Subcutaneous abdominal adipose tissue (tissue), 5 donors: ENCODE results near the gene CYB5D1.
A peak's percentile ranks its signal among the peaks of the same experiment; 100 is the strongest.
"Not testable (repeated sequence)": the region's sequence is repeated elsewhere in the genome, so short reads cannot be mapped to it uniquely, and the experiment has no call there.

Source experiments
- H3K27ac ChIP-seq: one replicate; pipeline ENCODE4 v1.7.0; 2013; ENCODE audit warnings: low read depth, mild to moderate bottlenecking, inconsistent platforms, low read length, moderate library complexity
- H3K27me3 ChIP-seq, 5 donors: one replicate each; pipeline ENCODE4 v1.7.0; 2013; ENCODE audit warnings: low read length in 5 of 5, inconsistent platforms in 1 of 5; ENCODE audit not compliant: control insufficient read depth in 5 of 5, insufficient read depth in 4 of 5
- H3K36me3 ChIP-seq, 5 donors: one replicate each; pipeline ENCODE4 v1.7.0; 2013; ENCODE audit warnings: low read length in 5 of 5; ENCODE audit not compliant: control insufficient read depth in 5 of 5, insufficient read depth in 5 of 5
- H3K4me1 ChIP-seq, 5 donors: one replicate each; pipeline ENCODE4 v1.7.0; 2013; ENCODE audit warnings: low read length in 5 of 5, mild to moderate bottlenecking in 3 of 5, moderate library complexity in 1 of 5; ENCODE audit not compliant: control insufficient read depth in 5 of 5, insufficient read depth in 5 of 5
- H3K4me3 ChIP-seq, 5 donors: one replicate each; pipeline ENCODE4 v1.7.0; 2013; ENCODE audit warnings: low read length in 5 of 5, low read depth in 1 of 5
- H3K9ac ChIP-seq, 5 donors: one replicate each; pipeline ENCODE4 v1.7.0; 2013; ENCODE audit warnings: low read length in 5 of 5, mild to moderate bottlenecking in 4 of 5, moderate library complexity in 3 of 5
- H3K9me3 ChIP-seq, 5 donors: one replicate each; pipeline ENCODE4 v1.7.0; 2013; ENCODE audit warnings: low read length in 5 of 5; ENCODE audit not compliant: control insufficient read depth in 5 of 5
- donor health status: healthy.
- donor health status: healthy.
- donor health status: healthy.
- donor health status: healthy.
- donor health status: healthy.

The CYB5D1 gene, protein sequence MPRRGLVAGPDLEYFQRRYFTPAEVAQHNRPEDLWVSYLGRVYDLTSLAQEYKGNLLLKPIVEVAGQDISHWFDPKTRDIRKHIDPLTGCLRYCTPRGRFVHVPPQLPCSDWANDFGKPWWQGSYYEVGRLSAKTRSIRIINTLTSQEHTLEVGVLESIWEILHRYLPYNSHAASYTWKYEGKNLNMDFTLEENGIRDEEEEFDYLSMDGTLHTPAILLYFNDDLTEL

DNA sequence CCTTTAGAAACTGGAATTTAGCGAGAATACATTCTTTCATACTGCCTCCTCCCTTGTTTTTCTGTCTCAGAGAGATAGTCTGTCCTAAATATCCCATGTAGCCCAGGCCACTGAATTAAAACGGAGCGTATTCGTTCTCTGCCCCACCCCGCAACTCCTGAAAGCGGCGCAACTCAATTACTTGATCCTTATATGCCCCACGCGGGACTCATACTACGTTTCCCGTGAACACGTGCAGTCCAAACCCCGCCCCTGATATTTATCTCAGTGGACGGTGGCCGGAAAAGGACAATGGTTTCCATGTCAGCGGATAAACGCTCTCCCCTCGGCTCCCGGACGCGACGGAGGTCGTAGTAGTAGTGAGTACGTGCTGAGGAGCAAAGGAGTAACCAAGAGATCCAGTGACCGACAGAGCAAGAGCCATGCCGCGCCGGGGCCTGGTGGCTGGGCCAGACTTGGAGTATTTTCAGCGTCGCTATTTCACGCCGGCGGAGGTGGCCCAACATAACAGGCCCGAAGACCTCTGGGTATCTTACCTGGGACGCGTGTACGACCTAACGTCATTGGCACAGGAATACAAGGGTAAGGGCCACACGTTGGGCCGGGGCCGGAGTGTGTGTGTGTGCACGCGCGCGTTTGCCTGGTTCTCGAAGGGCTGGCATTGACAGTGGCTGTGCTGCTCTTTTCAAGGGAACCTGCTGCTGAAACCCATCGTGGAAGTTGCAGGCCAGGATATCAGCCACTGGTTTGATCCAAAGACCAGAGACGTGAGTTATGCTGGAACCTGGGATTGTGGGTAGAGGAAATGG, at the start of gene CYB5D1:
Gene CYB5D1 (plus strand): TSS at position 291 of the 809 bp plus-strand sequence. CDS start 132 bp downstream, at position 423.
- H3K9ac ChIP-seq, result peak within 1 kb of the TSS; percentile 68 to 79 (median 75)
- H3K4me1 ChIP-seq, result peaks cover 5 to 41% (median 34%) of the 10 kb centered on the region in 5 donors
- H3K36me3 ChIP-seq, result peaks cover 2 to 18% (median 12%) of the 10 kb centered on the region in 5 donors

DNA sequence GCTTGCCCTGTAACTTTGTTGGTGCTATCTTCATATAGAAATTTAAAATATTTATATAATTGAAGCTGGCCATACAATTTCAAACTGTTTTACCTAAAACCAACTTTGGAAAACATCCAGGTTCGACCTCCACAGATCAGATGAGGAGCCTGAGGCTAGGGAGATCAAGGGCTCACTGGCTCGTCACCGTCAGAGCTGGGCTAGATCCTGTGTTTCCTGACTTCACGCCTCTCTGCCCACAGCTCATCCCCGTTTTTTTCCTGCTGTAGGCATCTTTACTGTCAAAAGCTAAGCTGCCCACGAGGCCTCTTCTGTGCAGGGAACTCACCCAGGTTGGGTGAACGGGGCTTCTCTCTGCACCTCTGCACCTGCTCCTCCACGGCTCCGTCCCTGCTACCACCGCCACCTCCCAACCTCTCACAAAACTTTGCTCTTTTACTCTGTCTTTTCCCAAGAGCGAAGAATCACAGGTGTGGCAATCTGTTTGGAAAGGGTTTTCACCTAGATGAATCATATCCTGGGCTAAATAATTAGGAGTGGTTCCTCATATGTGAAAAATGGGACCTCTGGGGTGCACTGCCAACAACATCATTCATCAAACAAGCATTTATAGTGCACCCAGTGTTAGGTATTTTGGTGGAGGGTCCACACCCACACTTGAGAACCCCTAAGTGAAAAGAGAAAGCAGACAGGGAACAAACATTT, 48.6 kb upstream of the CYB5D1 start:
- H3K9ac ChIP-seq, result no peak overlapping the region
- no peaks in the 10 kb centered on the region for H3K36me3 ChIP-seq
- no peaks in the 10 kb centered on the region for H3K27me3 ChIP-seq
- H3K9me3 ChIP-seq, result no peaks in the 10 kb centered on the region
- no peak overlapping the region for H3K27ac ChIP-seq
- peaks cover 0 to 1% (median under 1%) of the 10 kb centered on the region in 5 donors for H3K4me1 ChIP-seq
- no peak overlapping the region for H3K4me3 ChIP-seq

More for the DNA sequence above, at the start of gene CYB5D1:
- no peaks in the 10 kb centered on the region for H3K9me3 ChIP-seq
- H3K4me3 ChIP-seq, result peak within 1 kb of the TSS; percentile 81 to 91 (median 87)
- H3K27ac ChIP-seq, result peak within 1 kb of the TSS; percentile 96
- H3K27me3 ChIP-seq, result no peaks in the 10 kb centered on the region

DNA sequence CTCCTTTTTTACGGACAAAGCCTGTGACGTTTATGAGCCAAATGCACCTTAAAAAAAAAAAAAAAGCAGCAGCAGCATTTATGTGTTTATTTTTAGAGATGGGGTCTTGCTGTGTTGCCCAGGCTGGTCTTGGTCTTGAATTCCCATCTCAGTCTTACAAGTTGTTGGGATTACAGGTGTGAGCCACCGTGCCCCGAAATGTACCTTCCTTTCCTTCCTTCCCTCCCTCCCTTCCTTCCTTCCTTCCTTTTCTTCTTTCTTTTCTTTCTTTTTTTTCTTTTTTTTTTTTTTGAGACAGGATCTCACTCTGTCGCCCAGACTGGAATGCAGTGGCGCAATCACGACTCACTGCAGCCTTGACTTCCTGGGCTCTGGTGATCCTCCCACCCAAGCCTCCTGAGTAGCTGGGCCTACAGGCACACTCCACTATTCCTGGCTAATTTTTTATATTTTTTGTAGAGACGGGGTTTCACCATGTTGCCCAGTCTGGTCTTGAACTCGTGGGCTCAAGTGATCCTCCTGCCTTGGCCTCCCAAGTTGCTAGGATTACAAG, 47.9 kb upstream of the CYB5D1 start:
- H3K27me3 ChIP-seq, H3K4me3 ChIP-seq, H3K9me3 ChIP-seq, H3K9ac ChIP-seq, H3K4me1 ChIP-seq, H3K27ac ChIP-seq, H3K36me3 ChIP-seq: not testable (repeated sequence)

DNA sequence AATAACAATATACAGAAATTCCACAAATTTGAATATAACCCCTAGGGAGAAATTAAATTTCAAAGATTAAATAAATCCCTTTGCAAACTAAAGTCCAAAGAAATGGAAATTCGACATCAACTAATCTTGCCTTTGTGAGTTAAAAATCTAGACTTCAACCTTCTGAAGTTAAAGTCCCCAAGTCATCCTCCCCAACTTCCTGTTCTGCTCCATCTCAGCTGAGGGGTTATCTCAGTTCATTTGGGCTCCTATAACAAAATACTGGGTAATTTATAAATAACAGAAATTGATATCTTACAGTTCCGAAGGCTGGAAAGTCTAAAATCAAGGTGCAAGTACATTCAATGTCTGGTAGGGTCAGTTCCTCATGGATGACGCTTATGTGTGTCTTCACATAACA, 46.6 kb upstream of the CYB5D1 start:
- no peaks in the 10 kb centered on the region for H3K36me3 ChIP-seq
- no peaks in the 10 kb centered on the region for H3K4me1 ChIP-seq
- no peak overlapping the region for H3K9ac ChIP-seq
- H3K27ac ChIP-seq, result no peak overlapping the region
- H3K4me3 ChIP-seq, result no peak overlapping the region
- no peaks in the 10 kb centered on the region for H3K9me3 ChIP-seq
- H3K27me3 ChIP-seq, result no peaks in the 10 kb centered on the region

DNA sequence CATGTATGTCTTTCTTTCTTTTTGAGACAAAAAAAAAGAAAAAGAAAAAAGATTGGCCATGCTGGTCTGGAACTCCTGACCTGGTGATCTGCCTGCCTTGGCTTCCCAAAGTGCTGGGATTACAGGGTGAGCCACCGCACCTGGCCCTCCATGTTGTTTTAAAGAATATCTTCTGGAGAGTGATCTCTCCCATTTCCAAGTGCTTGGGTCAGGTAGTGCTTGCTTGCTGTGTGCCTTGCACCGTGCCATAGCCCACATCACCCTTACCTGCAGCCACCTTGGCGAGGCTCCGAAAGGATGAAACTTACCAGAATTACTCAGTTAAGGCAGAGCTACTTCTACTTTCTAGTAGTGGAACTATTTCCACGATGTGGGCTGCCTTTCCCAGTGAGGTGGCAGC, 42.8 kb upstream of the CYB5D1 start:
- H3K36me3 ChIP-seq, result no peaks in the 10 kb centered on the region
- no peak overlapping the region for H3K4me3 ChIP-seq
- peaks cover 0 to 13% (median 3%) of the 10 kb centered on the region in 5 donors for H3K27me3 ChIP-seq
- no peak overlapping the region for H3K9ac ChIP-seq
- no peaks in the 10 kb centered on the region for H3K9me3 ChIP-seq
- no peak overlapping the region for H3K27ac ChIP-seq
- H3K4me1 ChIP-seq, result no peaks in the 10 kb centered on the region

DNA sequence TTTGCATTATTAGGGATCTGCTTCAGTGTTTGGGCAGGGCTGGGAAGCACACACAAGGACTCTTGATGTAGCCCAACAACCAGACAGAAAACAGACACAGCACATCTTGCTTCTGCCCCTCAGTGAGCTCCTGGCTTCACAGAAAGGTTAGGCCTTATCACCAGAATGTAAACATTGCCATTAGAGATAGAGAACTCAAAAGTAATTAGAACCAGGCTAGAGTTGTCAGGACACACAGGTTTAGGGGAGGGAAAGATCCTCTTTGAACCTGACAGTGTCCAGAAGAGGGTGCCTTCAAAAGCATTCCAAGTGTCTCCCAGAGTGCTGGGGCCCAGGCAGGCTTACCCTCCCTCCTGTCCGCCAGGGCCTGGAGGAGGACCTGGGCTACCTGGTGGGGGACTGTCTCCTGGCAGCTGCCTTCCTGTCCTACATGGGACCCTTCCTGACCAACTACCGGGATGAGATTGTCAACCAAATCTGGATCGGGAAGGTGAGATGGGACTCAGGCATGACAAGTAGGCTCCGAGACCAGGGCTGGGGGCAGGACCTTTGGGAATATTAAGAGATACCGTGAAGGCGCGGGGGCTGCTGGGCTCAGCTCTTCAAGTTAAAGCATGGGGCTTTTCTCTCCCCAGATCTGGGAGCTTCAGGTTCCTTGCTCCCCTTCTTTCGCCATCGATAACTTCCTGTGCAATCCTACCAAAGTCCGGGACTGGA, 40.7 kb upstream of the CYB5D1 start:
- Histone ChIP-seq H3K4me3 (no peak overlapping the region), H3K9ac (no peak overlapping the region), H3K9me3 (no peaks in the 10 kb centered on the region), H3K4me1 (no peaks in the 10 kb centered on the region), H3K27me3 (peaks cover 0 to 13% (median 3%) of the 10 kb centered on the region in 5 donors), H3K36me3 (no peaks in the 10 kb centered on the region), H3K27ac (no peak overlapping the region)

DNA sequence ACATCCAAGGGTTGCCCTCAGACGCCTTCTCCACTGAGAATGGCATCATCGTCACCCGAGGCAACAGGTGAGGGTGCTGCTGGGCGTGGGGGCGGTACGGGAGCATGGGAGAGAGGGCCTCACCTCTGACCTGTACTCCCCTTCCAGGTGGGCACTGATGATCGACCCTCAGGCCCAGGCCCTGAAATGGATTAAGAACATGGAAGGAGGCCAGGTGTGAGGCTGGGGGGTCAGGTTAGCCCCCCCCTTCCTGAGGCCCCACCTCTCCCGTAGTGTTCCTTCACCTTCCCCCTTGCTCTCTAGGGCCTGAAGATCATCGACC, 40.2 kb upstream of the CYB5D1 start:
- no peak overlapping the region for H3K9ac ChIP-seq
- H3K4me1 ChIP-seq, result no peaks in the 10 kb centered on the region
- H3K9me3 ChIP-seq, result no peaks in the 10 kb centered on the region
- no peak overlapping the region for H3K4me3 ChIP-seq
- no peak overlapping the region for H3K27ac ChIP-seq
- H3K27me3 ChIP-seq, result peaks cover 0 to 13% (median 3%) of the 10 kb centered on the region in 5 donors
- no peaks in the 10 kb centered on the region for H3K36me3 ChIP-seq

DNA sequence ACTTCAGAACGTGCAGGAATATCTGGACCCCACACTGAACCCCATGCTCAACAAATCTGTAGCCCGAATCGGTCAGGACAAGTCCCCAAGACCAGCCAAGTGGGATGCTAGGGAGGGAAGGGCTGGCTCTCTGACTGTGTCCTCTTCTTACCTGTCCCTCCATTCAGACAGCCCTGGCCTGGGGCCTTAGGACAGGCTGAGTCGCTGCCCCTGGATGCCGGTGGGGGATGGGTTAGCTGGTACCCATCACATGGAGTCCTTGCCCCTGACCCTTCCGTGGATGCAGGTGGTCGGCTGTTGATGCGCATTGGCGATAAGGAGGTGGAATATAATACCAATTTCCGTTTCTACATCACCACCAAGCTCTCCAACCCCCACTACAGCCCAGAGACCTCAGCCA, 39.8 kb upstream of the CYB5D1 start:
- Histone ChIP-seq H3K27ac (no peak overlapping the region), H3K4me3 (no peak overlapping the region), H3K9ac (no peak overlapping the region), H3K27me3 (peaks cover 0 to 13% (median 3%) of the 10 kb centered on the region in 5 donors), H3K9me3 (no peaks in the 10 kb centered on the region), H3K36me3 (no peaks in the 10 kb centered on the region), H3K4me1 (no peaks in the 10 kb centered on the region)

DNA sequence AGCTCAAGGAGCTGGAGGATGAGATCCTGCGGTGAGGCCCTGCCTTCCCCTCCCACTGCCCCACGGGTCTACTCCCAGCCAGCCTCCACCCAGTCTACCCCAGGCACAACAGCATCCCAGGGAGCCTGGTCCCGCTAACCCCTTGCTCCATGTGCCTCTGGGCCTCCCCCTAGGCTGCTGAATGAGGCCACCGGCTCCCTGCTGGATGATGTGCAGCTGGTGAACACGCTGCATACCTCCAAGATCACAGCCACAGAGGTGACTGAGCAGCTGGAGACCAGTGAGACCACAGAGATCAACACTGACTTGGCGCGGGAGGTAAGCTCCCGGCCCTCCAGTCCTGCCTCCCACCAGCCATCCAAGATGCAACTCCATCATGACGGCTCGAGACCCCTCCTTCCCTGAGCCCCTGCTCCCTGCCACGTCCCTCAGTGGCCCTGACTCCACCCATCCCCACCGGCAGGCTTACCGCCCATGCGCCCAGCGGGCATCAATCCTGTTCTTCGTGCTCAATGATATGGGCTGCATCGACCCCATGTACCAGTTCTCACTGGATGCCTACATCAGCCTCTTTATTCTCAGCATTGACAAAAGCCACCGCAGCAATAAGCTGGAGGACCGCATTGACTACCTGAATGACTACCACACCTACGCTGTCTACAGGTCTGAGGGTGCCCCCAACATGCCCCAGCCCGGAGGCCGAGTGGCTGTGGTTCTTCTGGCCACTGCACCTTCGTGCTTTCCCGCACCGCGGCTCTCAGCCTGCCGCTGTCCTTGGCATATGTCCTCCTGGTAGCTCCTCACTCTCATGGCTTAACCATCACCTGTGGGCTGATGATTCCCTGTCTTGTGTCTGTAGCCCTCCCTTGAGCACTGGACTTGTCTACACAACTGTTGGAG, 38.8 kb upstream of the CYB5D1 start:
- Histone ChIP-seq H3K27ac (no peak overlapping the region), H3K9me3 (no peaks in the 10 kb centered on the region), H3K36me3 (no peaks in the 10 kb centered on the region), H3K4me1 (no peaks in the 10 kb centered on the region), H3K27me3 (peaks cover 0 to 13% (median 3%) of the 10 kb centered on the region in 5 donors), H3K4me3 (no peak overlapping the region), H3K9ac (no peak overlapping the region)
